DMS153 treated with DMSO at 0.1 percent for 48 hours (cell line): Measurements from ENCODE around the gene MRPL28.
A peak's percentile ranks its signal among the peaks of the same experiment; 100 is the strongest.
"Not testable (repeated sequence)": the region's sequence is repeated elsewhere in the genome, so short reads cannot be mapped to it uniquely, and the experiment has no call there.

Source experiments
- DNase-seq: peaks from one replicate; lab custom pipeline; 2025; ENCODE audit not compliant: unreplicated experiment; lab: John Stamatoyannopoulos, UW

The MRPL28 gene

DNA sequence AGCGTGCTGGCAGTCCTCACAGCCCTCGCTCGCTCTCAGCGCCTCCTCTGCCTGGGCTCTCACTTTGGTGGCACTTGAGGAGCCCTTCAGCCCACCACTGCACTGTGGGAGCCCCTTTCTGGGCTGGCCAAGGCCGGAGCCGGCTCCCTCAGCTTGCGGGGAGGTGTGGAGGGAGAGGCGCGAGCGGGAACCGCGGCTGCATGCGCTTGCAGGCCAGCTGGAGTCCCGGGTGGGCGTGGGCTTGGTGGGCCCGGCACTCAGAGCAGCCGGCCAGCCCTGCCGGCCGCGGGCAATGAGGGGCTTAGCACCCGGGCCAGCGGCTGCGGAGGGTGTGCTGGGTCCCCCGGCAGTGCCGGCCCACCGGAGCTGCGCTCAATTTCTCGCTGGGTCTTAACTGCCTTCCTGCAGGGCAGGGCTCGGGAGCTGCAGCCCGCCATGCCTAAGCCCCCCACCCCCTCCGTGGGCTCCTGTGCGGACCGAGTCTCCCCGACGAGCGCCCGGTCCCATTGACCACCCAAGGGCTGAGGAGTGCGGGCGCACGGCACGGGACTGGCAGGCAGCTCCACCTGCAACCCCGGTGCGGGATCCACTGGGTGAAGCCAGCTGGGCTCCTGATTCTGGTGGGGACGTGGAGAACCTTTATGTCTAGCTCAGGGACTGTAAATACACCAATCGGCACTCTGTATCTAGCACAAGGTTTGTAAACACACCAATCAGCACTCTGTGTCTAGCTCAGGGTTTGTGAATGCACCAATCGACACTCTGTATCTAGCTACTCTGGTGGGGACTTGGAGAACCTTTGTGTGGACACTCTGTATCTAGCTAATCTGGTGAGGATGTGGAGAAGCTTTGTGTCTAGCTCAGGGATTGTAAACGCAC is 29.0 kb downstream of the MRPL28 start:
- DNase-seq, result not testable (repeated sequence)

DNA sequence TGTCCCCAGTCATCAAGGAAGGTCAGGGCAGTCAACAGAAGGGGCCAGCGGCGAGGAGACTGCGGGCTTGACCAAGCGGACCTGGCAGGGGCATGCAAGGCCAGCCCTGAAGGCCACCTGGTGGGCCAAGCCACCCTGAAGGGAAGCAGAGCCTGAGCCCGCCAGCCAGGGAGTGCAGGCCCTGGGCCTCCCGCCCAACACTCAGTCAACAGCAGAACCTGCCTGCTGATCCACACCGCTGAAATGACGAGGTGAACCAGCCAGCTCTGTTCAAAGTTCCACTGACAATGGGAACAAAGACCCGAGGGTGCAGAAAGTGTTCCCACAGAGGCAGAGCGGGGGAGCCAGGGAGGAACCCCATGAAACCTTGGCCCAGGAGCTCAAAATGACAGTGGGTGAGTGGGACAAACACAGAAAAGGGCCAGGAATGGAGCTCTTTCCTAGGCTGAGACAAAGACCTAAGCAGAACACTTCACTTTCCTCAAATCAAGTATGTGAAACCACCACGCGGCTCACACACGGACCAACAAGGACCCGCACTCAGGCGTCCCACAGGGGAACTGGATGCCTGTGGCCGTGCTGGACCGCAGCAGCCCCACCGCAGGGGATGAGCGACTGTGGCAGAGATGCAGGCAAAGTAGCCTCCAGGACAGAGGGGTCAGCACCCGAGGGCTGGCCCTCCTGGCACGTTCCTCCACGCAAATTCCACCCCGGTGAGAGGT is 29.8 kb downstream of the MRPL28 start:
- no peak for DNase-seq

DNA sequence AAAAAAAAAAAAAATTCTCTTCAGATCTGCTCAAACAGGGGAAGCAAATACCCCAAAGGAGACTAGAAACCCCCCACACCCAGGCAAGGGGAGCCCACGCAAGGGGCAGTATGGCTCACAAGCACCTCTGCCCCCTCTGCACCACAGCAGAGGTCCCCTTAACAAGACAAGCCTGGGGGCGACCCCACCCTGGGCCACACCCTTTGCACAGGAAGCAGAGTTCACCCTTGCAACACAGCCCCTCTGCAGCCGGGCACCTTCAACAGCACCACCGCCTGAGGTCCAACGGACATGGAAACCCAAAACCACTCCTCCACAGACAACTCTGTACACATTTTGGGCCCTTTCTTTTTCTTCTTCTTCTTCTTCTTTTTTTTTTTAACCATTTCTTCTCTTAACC is 30.7 kb downstream of the MRPL28 start:
- no peak for DNase-seq

DNA sequence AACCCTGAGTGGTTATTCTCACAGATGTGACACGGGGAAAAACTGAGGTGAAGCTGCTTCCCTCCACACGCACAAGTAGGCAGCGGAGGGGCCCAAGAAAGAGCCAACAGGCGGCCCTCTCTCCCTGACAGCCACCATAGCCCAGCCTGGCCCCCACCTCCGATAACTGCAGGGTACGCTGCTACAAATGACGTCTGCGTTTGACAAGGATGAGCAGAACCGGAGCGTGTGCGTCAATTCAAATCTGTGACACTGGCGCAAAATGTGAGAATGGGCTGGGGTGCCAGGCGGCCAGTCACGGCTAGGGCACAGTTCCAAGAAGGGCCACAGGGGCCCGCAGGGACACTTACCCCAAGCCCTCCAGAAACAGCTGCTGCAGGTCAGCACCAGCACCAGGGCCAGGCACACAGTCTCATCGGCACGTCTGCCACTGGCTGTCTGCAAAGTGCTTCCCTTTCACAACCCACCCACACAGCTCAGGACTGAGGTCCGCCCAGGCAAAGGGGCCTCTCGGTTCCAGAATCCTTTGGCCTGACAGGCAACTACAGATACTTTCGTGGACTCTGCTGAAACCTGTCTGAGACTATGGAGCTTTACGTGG is 32.3 kb downstream of the MRPL28 start:
- no peak for DNase-seq

DNA sequence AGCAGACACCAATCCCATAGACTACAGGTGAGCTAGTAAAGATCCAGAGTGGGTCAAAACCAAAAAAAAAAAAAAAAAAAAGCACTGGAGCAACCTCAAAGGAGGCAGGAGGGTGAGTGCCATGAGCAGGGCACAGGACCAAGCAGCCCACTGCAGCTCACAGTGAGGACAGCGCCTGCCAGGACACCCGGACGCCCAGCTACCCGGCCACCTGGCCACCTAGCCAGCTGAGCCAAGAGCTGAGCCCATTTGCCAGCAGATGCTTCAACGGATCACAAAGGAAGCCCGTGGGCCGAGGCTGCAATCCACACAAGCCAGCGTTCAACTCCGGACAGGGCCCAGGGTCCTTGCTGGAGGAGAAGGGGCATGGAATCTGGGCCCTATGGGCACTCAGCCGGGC is 32.9 kb downstream of the MRPL28 start:
- DNase-seq, result no peak

DNA sequence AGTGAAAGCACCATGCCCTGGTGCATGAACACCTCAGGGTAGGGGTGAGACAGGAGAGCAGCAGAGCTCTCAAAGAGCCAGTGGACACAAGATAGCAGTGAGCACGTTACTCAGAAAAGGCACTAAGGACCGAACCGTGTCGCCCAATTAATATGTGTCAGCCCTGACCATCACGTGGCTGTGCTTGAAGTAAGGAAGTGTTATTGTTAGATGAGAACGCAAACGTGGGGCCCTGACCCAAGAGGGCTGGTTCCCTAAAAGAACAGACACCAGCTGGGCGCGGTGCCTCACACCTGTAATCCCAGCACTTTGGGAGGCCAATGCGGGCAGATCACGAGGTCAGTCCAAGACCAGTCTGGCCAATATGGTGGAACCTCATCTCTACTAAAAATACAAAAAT is 34.1 kb downstream of the MRPL28 start:
- DNase-seq, result no peak

DNA sequence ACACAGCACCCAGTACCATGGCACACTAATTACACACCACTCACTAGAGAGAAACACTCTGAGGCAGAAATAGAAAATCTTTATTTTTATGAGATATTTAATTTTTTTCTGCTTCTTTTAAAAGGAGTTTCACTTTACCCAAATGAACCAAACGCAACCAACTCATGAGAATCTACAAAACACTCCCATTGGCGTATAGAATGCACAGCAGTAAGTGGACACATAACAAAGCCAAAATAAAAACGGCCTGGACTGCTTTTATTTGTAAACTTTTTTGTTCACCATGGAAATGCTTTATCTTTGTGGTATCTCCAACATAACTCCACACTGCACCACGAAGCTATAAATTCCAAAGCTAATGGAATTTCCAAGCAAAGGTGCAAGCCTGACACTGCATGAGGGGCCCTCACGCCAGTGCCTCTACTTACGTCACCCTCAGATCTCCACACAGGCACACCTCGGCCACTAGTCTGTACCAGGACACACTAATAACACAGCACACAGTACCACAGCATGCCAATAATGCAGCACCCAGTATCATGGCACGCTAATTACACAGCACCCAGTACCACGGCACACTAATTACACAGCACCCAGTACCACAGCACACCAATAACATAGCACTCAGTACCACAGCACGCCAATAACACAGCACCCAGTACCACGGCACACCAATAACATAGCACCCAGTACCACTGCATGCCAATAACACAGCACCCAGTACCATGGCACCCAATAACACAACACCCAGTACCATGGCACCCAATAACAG is 35.3 kb downstream of the MRPL28 start:
- not testable (repeated sequence) for DNase-seq

DNA sequence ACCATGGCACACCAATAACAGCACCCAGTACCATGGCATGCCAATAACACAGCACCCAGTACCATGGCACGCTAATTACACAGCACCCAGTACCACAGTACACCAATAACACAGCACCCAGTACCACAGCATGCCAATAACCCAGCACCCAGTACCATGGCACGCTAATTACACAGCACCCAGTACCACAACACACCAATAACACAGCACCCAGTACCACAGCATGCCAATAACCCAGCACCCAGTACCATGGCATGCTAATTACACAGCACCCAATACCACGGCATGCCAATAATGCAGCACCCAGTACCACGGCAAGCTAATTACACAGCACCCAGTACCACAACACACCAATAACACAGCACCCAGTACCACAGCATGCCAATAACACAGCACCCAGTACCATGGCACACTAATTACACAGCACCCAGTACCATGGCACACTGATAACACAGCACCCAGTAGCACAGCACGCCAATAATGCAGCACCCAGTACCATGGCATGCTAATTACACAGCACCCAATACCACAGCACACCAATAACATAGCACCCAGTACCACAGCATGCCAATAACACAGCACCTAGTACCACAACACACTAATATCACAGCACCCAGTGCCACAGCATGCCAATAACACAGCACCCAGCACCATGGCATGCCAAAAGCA is 36.0 kb downstream of the MRPL28 start:
- not testable (repeated sequence) for DNase-seq

DNA sequence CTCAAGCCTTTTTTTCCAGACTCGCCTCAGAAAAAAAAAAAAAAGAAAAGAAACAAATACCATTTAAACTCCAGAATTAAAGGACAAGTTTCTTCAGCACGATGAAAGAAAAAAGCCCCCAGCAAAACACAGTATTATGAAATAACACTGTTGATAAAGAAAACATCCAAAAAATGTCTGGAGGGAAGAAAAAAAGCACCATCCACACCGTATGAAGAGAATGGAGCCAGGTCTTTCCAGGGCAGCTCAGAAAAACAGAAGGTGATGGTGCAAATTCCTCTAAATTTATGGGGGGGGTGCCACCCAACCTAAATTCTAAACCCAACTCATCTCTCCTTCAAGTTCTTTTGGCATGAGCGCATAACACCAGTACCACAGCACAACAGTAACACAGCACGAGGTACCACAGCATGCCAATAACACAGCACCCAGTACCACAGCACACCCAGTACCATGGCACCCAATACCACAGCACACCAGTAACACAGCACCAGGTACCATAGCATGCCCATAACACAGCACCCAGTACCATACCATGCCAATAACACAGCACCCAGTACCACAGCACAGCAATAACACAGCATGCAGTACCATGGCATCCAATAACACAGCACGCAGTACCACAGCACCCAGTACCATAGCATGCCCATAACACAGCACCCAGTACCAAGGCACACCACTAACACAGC is 36.8 kb downstream of the MRPL28 start:
- no peak for DNase-seq

DNA sequence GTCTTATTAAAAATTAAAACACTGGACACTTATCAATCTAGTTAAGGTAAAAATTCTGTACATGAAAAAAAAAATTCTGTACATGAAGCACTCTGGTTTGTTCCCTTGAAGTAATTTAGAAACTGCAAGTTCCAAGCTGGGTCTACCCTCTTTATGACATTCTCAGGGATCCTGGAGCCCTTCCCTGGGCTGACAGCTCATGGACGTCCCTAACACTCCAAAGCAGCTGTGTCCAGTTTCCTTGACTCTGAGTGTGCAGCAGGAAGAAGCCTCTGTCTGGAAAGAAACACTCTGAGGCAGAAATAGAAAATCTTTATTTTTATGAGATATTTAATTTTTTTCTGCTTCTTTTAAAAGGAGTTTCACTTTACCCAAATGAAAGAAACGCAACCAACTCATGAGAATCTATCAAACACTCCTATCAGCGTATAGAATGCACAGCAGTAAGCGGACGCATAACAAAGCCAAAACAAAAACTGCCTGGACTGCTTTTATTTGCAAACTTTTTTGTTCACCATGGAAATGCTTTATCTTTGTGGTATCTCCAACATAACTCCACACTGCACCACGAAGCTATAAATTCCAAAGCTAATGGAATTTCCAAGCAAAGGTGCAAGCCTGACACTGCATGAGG is 39.0 kb downstream of the MRPL28 start:
- DNase-seq, result not testable (repeated sequence)

DNA sequence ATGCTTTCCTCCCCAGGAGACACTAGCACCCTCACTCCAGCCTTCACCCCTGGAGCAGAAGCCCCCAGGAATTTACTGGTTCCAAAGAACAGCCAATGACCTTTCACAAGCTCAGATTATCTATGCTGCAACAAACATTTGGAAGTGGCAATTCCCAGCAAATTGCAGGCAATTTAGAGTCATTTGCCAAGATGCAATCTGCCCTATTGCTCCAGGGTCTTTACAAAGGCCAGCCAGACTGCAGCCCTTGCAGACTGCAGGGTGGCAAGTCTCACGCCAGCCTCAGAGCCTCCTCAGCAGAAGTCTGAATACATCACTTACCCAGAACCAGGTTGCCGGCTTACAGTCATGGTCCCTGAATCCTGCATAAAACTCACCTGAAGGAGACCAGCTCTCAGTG is 39.6 kb downstream of the MRPL28 start:
- no peak for DNase-seq

DNA sequence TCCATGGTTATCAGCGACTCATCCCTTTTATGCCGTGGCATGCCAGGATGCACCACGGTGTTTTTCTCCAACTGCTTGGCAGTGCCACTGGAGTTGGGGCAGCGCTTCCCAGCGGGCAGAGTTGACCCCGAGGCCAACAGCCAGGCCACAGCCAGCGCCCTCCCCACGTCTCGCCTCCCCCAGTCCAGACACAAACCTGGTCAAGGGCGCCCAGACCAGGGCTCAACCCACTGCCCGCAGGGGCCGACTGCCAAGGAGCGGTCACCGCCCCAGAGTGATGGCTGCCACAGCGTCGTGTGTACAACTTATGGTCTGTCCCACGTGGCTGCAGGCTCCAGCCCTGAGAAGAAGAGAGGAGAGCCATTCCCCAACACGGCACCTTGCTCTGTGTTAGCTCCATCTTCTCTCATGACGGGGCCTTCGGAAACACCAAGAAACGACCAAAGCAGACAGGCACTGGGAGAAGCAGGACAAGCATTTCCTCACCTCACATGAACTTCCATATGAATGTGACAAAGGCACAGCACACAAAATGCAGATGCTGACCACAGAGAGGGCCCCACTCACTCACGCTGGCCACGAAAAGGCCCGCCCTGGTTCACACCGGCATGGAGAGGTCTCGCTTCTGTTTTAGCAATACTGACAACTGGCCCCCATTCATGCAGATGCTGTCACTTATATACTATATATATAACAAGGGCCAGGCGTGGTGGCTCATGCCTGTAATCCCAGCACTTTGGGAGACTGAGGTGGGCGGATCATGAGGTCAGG is 44.8 kb downstream of the MRPL28 start:
- DNase-seq, result no peak

DNA sequence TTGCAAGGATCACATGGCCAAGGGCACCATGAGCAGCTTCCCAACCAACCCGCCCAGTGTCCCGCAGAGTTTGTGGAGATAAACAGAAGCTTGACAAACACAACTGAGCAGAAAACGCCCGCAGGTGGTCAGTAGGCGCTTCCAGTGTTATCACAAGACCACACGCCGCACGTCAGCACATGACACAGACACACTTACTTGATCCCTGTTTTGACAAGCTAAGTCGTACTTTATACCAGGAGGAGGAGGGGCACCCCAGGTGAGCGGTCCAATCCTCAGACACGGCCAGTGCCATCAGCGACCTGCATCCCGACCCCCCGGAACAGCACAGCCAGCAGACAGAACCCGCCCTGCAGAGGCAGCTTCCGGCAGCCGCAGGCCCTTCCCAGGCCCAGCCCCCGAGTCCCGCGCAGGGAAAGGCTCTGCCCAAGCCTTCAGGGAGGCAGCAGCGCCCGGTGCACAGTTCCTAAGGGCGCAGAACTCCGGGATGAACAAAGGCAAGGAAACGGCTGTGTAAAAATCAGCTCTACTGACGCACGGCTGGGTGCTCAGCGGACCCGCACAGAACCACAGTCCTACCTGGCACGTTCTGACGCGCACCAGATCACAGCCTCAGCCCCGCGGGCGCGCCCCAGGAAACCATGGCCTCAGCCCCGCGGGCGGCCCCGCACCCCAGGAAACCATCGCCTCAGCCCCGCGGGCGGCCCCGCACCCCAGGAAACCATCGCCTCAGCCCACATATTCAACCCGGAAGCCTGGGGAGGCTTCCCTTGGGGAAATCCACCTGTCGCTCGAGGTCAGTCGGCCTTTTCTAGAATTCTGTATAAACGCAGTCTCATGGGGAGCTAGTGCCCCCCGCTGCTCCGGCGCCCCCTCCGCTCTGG is 45.6 kb downstream of the MRPL28 start:
- DNase-seq, result peak; percentile 15

DNA sequence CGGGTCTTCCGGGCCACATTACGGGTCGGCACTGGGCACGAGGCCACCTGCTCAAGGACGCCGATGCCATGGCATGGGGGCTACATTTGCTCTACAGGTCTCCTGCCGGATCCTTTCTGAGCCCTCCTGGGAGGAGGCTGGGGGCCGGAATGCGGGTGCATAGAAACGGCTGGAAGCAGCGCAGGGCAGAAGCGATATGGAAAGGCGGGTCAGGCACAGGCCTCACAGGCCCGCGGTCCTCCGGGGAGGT is 46.2 kb downstream of the MRPL28 start:
- no peak for DNase-seq

DNA sequence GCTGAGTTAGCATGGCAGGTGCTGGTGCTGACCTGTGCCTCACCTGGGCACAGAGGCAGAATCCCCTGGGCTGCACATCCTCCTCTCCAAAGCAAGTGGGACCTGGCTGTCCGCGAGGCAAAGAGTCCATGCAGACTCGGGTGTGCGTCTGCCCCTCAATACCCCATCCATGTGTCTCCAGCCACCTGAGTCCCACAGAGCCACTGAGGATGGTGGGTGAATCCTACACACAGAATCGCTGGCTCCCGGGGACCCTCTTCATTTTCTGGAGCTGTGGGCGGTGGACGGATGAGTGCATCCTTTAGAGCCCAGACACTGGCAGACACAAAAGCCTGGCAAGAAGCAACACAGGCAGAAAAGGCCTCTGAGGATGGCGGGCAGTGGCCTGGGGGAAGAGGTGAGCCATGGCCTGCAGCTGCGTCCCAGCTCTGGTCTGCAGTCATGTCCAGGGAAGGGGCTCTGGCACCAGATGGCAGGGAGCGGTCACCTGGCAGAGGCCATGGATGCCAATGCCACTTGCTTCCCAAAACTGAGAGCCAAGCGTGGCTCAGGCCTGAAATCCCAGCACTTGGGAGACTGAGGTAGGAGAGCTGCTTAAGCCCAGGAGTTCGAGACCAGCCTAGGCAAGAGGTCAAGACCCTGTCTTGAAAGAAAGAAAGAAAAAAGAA is 47.7 kb downstream of the MRPL28 start:
- DNase-seq, result no peak

DNA sequence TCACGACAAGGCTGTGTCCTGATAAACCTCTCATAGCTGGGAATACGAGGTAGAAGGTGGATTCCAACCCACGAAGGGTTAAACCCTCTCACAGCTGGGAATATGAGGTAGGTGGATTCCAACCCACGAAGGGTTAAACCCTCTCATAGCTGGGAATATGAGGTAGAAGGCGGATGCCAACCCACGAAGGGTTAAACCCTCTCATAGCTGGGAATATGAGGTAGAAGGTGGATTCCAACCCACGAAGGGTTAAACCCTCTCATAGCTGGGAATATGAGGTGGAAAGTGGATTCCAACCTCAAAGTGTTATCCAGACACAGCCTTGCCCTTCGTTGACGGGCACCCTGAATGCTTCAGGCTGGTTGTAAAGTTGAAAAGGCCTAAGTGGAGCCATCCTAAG is 48.8 kb downstream of the MRPL28 start:
- no peak for DNase-seq

DNA sequence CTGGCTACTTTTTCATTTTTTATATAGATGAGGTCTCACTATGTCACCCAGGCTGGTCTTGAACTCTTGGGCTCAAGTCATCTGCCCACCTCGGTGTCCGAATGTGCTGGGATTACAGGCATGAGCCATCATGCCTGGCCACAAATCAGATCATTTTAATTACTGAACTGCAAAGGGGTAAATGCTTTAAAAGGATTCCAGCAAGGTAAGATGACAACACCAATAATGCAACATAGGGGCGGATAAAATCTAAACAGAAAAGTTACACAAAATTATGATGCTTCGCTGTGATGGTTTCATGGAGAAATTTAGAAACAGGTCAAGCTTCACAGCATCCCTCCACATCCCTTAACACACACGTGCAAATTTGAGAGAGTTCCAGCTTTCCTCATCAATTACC is 50.1 kb downstream of the MRPL28 start:
- DNase-seq, result no peak

DNA sequence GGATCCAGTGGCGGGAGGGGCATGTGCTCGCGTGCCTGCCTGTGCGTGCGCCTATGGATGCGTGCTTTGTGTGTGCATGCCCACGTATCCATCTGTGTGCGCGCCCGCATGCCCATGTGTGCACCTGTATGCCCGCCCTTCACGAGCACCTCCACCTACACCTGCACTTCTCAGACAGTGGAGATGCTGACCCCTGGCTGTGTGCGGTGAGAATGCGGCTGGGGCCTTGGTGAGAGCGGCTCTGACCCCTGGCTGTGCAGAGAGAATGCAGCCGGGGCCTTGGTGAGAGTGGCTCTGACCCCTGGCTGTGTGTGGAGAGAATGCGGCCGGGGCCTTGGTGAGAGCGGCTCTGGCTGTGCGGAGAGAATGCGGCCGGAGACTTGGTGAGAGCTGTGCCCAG is 51.7 kb downstream of the MRPL28 start:
- DNase-seq, result no peak
